CD4-positive, alpha-beta T cell treated with Interleukin-6 at 100 ng/mL for 8 hours (primary cell): Measurements from ENCODE around the gene P2RY2.

ENCODE experiments used
- DNase-seq: peaks from one replicate; pipeline ENCODE4 v3.0.0-alpha.2; 2020; ENCODE audit warnings: mixed read lengths, low spot score

Gene P2RY2

DNA sequence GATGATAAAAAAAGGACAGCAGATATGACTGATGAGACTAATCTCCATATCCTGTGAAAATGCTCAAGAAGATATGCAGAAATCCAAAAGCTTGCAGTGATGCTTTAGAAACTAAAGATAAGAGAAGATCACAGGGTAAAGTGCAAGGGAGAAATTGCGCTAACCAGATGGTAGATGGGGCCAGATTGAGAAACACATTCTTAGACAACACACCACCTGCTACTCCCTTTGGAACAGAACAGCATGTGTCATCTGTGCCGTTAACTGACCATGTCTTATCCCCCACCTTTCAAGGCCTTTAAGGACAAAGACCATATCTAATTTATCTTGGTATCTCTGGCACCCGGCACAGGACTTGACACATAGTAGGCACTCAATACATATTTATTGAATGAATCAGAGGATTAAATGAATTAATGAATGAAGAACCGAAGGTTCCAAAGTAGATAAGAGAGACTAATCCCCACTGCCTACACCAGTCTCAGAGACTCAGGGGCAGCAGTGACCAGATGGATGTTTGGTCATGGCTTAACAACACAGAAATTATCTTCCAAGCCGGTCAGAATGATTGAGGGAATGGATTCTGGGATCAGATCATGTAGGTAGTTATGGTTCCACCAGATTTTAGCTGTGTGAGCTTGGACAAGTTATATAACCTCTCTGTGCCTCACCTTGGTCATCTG, 12.3 kb upstream of the P2RY2 start:
- no peak for DNase-seq

DNA sequence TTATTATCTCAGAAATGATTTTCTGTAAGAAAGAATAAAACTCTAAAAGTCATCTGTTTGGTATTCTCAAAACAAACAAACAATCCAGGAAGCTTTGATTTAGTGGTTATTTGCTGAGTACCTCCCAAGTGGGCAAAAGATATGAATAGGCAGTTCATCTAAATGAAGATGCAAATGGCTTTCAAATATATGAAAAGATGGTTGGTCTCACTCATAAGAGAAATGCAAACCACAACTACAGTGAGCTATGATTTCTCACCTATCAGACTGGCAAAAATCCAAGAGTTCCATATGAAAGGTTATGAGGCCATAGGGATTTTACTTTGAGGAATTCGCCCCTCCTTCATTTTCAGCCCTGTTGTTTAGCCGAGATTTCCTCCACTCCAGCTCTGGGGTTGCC, 11.3 kb upstream of the P2RY2 start:
- no peak for DNase-seq

DNA sequence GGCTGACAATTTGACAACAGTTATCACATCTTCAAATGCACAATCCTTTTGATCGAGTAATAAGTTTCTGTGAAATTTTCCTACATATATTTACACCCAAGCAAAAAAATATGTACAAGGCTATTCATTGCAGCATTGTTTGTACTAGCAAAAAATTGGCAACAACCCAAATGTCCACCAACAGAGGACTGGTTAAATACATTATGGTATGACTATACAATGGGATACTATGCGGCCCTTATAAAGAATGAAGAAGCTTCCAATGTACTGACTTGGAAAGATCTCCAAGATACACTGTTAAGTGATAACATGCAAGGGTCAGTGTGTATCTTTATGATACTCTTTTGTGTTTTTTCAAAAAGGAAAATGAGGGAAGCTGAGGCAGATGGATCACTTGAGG, 8.2 kb upstream of the P2RY2 start:
- no peak for DNase-seq

DNA sequence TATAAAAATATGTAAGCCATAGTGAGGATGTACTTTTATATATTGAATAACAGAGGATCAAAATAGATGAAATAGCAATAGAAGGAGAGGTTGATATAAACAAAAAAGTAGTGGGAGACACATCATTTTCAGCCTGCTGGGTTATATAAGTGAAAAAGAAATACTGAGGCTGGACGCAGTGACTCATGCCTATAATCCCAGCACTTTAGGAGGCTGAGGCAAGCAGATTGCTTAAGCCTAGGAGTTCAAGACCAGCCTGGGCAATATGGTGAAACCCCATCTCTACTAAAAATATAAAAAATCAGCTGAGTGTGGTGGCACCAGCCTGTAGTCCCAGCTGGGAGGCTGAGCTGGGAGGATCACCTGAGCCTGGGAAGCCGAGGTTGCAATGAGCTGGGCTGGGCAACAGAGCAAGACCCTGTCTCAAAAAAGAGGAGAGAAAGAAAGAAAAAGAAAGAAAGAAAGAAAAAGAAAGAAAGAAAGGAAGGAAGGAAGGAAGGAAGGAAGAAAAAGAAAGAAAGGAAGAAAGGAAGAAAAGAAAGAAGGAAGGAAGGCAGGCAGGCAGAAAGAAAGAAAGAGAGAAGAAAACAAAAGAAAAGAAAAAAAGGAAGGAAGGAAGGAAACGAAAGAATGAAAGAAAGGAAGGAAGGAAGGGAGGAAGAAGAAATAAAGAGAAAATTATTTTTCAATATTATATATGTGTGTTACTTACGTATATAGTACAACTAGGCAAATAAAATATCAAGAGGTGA, 7.0 kb upstream of the P2RY2 start:
- no peak for DNase-seq

DNA sequence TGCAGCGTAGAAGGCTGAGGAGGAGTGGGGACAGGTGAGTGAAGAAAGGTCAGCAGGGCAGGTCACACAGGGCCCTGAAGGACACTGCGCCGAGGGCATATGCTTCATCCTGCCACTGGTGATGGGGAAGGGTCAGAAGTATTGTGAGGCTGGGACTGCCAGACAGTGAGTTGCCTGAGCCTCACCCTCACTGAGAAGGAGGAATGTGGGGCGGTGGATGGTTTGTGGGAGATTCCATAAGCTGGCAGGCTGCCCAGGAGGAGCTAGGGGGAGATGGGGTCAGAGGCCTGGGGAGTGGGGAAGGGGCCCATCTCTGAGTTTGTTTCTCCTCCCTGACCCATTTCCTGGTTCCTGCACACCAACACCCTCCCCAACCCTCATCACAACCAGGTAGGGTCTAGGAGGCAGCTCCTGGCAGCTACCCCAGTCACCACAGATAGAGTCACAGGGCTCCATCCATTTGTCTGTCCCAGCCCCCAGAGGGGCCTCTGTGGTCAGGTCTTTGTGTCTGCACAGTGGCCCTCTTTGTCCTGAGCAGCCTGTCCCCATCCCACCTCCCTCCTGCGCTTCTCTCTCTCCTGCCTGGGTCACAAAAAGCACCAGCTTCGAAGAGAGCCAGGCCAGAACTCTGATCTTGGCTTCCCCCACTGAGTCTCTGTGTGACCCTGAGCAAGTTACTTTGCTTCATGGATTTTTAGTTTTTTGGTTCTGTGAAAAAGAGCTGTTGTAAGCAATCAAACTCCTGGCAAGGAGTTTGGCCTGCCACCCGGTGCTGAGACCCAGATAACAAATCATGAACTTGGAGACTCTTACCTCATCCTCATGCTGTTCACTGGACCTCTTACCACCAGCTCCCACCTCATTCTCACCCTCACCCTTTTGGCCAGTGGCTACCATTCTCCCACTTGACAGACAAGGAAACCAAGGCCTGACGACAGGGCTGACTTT, 4.6 kb upstream of the P2RY2 start:
- no peak for DNase-seq

DNA sequence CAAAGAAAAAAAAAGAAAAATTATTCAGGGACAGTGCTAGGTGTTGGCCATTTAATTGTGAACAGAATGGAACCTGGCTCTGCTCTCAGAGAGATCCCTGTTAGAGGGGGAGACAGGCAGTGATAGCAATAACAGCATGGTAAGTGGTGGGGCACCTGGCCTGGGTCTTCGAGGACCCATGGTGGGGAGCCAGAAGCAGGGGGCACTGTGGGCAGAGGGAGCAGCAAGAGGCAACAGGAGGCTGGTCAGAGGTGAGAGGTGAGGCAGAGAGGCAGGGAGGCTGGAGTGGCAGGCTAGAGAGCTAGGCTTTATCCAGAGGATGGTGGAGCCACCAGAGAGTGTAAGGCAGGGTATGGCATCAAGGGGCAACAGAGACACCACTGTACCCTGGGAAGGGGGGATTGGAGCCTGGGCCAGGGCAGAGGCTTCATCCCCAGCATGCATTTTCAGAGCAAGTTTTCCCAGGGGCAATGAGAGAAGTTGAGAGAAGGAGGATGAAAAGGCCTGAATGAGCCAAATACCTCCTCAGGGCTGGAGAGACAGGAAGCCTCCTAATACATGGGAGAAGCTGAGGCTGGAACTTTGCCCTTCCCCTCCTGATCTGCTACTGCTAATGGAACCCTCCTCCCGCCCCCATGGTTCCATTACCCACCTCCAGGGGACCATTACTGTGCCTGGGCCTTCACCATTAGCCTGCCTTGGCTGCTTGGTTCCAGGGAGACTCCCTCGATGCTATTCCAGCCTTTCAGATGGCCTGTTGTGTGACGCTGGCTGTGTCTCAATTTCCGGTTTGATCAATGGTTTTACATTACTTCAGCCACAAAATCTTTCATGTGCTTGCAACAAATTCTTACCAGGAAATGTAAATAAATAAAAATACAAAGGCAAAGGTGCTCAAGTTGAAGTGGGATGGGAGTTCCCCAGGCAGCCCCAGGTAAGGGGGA, 2.6 kb upstream of the P2RY2 start:
- DNase-seq = no peak

DNA sequence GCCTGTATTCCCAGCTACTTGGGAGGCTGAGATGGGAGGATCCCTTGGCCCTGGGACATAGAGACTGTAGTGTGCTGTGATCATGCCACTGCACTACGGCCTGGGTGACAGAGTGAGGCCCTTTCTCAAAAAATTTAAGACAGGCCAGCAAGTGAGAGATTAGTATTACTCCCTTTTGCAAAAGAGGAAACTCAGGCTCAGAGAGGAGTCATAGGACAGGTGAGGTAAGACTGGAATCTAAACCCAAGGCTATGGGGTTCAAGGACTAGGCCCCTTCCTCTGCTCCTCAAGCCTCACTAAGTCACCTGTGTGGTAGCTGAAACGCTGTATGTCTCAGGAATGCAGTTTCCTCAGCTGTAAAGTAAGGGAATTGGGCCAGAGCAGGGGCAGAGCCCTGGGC, 1.6 kb upstream of the P2RY2 start:
- DNase-seq = no peak

DNA sequence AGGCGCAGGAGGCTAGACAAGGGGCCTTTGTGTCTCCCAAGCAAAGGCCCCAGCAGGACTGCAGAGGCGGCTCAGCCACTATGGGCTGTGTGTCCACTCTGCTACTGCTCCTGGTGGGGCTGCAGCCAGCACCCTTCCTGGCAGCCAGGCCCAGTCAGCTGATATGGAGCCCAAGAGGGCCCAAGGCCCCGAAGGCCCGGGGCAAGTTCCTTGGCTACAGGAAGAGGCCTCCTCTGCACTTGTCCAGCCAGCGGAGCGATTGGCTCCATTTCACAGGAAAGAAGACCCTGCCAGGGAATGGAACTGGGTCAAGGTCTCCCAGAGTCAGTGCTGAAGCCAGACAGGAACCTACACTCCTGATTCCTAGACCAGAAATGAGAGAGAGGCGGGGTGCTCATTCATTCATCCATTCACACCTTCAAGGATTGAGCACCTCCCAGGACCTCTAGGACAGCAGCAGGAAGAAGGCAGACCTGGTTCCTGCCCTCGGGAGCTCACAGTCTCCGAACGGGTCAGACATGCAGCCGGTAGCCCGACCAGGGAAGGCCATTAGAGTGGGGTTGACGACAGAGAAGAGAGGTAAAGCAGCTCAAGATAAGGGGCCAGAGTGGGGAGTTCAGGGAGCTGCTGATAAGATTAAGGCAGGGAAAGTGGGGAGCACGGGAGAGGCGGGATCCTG, 811 bp upstream of the P2RY2 start:
- no peak for DNase-seq

DNA sequence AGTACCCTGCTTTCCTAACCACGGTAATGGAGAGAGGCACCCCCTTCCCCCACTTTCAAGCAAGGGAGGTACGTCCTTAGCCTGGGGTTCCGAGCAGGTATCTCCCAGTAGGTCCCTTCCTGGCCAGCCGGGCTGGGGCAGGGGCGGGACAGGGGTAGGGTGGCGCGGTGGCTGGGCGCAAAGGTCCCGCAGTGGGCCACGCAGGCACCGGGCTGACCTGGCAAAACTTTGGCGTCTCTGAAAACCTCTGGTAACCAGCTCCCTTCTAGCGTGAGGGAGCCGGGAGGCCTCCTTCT, 323 bp upstream of the P2RY2 start:
- no peak for DNase-seq

DNA sequence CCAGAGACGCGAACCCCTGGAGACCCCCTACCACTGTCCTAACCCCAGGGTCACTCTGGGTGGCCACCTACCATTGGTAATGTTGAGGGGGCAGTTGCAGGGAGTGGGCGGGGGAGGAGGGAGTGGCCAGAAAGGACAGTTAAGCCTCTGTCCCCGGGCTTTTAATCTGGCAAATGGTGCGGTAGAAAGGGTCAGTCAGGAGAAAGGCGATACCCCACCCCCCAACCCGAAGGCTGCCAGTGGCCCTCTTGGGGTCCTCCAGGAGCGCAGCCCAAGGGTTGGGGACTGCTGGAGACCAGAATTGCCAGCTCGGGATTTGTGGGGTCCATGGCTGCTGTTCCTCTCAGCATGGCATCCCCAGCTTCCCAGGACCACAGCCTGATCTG, 742 bp downstream of the P2RY2 start:
- no peak for DNase-seq

DNA sequence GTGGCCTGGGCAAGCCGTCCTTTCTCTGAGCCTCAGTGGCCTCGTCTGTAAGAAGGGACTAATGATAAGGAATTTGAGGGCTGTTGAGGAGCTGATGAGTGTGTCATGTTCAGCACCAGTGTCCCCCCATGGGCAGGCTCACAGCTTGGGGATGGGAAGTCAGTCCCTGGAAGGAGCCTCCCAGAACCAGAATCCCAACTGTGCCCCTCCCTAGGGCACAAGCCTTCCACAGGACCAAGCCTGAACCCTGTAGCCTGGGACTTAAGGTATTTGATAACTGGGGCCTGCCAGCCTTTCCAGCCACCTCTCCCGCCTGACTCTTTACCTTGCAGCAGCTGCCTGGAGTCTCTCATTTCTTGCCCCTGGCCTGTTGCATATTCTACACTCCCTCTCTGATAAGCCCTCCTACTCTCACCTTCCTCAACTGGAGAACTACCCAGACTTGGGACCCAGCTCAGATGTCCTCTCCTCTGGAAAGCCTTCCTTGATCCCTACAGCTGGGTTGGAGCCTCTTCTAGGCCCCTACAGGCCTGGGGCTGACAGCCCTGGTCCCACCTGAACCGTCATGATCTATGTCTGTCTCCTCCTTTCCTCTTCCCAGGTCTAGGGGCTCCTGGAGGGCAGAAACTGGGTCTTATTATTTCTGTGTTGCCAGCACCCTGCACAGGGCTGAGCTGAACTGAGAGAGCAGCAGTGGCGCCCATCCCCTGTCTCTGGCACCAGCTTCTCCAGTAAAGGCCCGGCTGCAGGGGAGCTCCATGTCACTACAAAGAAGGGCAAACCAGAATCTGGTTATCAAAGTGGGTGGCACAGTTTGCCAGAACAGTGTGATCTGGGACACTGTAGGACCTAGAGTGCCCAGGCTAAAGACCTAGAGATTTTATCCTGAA, 1.6 kb downstream of the P2RY2 start:
- DNase-seq = no peak

DNA sequence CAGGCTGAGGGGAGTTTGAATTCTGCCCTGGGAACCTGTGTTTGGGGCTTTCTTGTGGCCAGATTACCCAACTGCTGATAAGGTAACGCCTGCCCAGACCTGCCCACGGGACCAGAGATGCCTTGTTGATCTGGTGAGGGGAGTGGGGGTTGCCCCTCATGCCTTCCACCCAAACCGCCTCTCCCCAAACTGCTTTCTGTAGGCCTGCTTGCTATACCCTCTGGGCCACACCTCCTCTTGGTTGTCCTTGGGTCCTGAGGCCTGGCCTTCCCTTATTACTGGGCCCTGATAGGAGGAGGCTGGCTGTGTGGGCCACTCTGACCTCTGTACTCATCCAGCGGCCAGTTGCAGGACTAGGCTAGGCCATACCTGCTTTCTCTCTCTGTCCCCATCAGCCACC, 3.4 kb downstream of the P2RY2 start:
- no peak for DNase-seq

DNA sequence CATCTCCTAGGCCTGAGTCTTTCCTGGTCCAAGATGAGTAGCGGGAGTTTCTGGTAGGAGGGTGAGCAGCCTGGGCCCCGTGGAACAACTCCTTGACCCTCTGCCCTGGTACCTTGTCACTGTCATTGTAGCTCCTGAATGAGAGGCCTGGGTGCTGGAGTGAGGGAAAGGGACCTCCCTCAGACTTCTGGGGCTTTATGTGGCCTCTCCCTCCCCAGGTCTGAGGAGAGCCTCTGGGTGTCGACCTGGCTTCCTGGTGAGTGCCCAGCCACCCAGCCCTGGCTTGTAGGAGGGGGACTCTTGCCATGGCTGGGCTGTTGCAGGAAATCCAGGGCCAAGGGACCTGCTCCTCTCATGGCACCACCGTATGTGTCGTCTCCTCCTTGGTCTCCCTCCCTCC, 3.9 kb downstream of the P2RY2 start:
- DNase-seq = no peak

DNA sequence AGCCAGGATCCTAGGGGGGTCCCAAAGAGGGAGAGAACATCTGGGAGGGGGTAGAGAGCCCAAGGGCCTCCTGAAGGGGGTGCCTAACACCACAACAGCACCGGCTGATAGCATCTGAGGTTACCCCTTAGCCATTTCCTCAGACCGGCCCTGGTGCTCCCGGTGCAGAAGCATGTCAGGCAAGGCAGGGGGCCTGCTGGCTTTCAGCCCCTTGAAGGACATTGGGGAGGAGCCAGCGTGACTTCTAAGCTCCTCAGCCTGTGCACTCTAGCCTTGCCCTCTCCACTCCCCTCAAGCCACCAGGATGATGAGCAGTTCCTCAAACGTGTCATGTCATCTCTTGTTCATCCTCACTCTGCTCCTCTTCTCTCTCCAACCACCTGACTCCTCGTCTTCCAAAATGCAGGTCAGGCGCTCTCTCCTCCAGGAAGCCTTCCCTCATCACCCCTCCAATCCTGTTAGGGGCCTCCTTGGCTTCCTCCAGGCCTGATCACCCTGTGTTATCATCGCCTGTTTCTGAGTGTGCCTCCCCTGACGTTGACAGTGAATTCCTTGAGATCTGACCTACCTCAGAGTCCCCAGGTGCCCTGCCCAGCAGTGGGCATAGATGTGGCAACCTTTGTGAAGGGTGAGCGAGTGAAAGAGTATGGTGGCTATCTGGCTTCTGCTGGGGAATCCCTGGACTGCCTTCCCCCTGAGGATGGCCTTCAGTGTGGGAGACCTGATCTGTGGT, 6.1 kb downstream of the P2RY2 start:
- no peak for DNase-seq

DNA sequence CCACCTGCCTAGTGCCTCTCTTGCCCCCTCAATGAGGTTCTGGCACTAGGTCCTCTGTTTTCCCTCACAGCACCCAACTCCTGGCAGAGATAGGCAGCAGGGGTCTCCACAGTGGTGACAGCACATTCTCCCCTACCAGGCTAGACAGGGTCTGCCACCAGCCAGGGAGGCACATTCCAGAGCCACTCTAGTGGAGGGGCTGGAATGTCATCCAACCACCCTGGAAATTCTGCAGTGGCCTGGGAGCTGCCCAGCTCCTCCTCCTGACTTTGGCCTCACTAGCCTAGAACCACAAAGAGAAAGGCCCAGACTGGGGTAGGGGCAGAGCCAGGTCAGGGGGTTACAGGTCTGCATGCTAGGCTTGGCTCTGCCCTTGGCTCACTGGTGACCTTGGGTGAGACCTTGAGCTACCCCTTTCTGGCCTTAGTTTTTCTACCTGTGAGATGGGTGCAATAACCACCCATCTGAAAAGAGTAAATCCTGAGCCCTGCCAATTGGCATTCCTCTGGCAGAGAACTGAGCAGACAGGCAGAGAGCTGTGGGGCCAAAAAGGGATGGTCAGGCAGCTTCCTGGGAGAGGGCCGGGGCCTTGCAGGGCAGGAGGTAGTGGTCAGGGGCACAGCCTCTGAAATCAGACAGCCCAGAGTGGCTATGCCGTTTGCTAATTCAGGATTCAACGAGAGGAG, 7.1 kb downstream of the P2RY2 start:
- no peak for DNase-seq

DNA sequence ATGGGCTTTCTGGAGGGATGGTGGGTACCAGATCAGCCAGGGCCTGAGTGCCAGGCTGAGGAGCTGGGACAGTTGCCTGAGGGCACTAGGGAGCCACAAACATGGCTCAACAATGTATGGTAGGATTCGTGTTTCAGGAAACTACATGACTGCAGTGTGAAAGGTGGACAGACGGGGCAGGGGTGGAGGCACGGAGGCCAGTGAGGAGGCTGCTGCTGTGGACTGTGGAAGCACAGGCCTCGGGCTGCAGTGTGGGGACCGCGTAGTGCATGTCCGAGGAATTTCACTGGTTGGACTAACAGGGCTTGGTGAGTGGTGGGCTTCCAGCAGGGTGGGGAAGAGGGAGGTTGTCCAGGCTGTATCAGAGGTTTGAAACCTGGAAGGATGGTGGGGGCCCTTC, 7.8 kb downstream of the P2RY2 start:
- DNase-seq = no peak

DNA sequence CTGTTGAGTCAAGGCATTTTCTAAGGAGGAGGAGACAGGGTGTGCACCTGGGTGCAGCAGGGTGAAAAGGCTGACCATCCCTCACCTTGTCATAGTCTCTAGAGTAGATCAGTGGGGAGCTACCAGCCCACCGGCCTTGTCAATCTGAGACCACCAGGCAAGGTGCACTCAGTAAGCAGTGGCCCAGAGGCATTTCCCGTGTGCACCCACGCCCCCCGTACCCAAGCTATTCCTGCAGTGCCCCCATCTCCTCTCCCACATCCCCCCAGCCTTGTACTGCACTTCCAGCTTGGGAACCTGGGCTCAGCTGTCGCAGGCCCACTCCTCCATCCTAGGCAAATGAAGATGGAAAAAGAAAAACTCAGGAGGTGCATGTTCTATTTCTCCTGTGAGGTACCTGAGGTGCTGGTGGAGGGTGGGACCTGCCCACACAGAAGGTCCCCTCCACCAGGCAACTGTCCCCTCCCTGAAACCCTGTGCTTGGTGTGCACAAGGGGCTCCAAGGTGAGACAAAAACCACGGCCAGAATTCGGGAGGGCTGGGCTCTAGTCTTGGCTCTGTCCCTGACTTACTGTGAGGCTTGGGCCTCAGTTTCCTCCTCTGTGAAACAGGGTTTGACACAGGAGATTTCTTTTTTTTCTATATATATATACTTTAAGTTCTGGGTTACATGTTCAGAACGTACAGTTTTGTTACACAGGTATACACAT, 8.4 kb downstream of the P2RY2 start:
- no peak for DNase-seq

DNA sequence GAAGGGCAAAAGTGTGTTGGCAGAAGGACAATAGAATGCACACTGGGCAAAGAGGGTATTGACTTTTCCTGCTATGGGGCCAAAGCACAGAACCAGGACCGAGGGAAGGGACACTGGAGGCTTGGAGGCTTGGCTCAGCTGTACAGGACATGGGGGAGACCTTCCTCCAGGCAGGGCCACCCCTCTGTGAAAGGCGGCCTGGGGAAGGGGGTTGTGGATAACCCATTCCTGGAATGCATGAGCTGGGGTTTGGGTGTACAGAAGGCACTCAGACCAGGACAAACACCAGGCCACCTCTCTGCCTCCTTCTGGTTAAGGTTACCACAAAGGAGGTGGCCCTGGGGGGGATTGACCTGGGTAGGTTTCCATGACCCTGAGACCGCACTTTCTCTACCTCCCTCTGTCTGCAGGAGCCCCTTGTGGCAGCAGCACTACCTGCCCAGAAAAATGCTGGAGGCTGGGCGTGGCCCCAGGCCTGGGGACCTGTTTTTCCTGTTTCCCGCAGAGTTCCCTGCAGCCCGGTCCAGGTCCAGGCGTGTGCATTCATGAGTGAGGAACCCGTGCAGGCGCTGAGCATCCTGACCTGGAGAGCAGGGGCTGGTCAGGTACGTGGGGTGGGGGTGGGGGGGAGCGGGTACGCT, 9.6 kb downstream of the P2RY2 start:
- no peak for DNase-seq
